Epithelial cell of esophagus (primary cell): ENCODE measurements around the gene CPLX1.

ENCODE experiments used
- DNase-seq: peaks from one replicate; pipeline ENCODE4 v3.0.0; 2010; ENCODE audit warnings: low read depth
- H3K4me3 ChIP-seq: 2 replicates; pipeline ENCODE4 v1.5.1; 2011; ENCODE audit warnings: mild to moderate bottlenecking, low read length, control low read depth
- CTCF ChIP-seq: IDR thresholded peaks from 2 replicates; pipeline ENCODE4 v1.5.1; 2011; ENCODE audit warnings: low read depth, mild to moderate bottlenecking, low read length, control low read depth, inconsistent platforms; ENCODE audit not compliant: insufficient read depth; ENCODE audit errors: missing control alignments

Gene CPLX1

GRCh38 chr4:825063-825970 is 612 bp downstream of the CPLX1 start:
- TF ChIP-seq CTCF, result no peak
- H3K4me3 ChIP-seq, result peak overlapping the region; percentile 10
- DNase-seq, result no peak

DNA sequence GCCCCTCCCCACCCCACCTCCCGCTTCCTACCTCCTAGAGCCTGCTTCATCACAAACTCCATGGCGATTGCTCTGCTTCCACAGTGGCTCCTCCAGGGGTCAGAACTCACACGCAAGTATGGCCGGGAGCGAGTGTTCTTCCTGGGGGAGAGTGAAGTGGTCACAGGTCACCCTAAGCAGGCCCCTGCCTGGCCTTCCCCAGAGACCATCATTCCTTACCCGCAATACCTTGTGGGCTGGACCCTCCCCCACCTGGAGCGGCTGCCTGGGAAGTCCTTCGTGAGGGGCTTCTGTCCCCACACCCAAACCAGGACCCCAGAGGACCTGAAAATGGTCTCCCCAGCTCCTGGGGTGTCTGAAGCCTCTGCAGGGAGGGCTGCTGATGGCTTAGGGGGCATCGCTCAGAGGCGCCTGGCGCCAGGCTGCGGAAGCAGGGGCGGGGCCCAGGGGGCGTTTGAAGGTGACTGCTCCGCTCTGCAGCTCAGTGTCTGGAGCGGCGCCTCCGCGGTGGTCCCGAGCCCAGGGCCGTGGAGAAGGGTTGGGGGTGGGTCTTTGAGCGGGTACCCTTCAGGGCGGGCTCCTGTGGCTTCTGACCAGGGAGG is 1.4 kb downstream of the CPLX1 start:
- no peak overlapping the region for H3K4me3 ChIP-seq
- TF ChIP-seq CTCF, result no peak
- no peak for DNase-seq

DNA sequence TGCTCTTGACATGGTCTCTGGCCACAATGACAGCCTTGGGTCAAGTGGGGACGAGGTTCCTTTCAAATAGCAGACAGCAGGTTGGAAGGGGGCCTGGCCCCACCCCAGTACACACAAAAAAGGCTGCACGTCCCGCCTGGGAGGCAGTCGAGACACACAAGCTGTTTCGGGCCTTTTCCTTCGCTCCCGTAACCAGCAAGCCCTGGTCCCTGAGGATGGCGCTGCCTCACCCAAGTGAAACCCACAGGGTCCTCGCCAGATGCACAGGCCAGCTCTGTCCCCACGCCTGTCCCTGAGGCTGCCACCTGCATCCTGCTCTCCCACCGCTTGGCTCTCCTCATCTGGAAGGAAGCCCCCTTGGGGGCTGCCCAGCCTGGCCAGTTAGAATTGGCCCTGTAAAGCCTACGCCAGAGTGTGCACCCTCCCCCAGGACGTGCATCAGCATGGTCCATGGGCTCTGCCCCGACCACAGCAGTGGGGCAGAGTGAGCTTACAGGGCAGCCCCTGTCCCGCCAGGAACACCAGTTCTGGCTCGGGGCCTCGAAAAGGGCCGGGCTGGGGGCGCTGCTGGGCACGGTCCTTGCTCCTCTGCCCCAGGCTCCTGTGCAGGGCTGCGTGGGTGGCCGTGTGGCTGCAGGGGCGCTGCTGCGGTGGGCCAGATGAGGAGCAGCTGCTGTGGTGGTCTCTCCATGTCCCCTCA is 2.0 kb downstream of the CPLX1 start:
- H3K4me3 ChIP-seq, result no peak overlapping the region
- no peak for DNase-seq
- no peak for TF ChIP-seq CTCF

DNA sequence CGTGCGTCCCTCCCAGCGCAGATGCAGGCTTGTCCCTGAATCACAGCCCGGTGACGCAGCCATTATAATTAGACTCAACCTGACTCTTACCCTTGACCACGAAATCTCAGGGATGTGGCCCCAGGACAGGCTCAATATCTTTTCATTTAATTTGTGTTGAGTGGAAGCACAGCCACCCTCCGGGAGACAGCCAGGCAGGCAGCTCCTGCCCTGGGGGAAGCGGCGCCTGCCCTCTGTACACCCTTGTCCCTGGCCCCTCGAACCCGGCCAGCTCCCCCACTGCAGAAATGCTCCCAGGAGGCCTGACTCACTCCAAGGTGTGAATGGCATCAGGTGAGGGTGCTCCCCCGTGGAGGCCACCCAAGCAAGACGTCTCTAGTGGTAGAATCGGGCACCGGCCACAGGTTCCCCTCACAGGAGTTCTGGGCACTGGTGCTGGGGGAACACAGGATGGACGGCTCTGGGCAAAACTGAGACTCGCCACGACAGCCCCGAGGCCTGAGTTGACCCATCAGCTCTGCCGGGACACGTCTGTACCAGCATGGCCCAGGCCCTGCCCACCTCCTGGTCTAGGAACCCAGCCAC is 2.7 kb downstream of the CPLX1 start:
- TF ChIP-seq CTCF, result no peak
- DNase-seq, result no peak
- H3K4me3 ChIP-seq, result no peak overlapping the region

DNA sequence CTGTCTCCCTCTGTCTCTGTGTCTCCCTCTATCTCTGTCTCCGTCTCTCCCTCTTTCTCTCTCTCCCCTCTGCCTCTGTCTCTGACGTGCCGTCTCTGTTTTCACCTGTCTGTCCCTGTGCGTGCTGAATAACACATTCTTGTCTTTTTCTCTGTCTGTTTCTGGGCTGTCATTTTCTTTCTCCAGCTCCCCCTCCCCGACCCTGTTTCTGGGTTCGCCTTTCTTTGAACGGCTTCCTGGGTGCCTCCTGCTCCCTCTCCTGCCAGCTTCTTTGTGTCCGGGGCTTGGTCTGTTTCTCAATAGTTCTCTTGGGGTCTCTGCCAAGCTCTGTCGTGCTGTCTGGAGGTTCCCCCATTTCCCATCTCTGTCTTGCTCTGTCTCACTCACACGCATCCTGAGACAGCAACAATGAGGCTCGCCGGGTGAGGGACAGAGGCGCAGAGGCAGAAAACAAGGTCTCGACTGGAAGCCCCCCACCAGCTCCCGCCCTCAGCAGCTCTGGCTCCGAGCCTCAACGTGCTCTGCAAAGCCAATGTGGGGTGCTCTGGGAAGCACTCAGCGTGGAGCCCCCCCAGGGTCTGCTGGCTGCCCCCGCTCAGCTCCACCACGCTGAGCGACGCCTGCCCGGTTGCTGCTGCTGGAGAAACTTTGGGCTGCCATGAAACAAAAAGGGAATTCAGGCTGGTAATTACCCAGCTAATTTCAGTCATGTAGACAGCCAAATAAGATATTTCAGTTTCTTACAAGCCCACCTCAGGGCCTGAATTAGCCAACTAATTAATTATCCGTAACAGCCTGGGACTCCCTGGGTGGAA is 3.4 kb downstream of the CPLX1 start:
- H3K4me3 ChIP-seq, result no peak overlapping the region
- DNase-seq, result no peak
- no peak for TF ChIP-seq CTCF

DNA sequence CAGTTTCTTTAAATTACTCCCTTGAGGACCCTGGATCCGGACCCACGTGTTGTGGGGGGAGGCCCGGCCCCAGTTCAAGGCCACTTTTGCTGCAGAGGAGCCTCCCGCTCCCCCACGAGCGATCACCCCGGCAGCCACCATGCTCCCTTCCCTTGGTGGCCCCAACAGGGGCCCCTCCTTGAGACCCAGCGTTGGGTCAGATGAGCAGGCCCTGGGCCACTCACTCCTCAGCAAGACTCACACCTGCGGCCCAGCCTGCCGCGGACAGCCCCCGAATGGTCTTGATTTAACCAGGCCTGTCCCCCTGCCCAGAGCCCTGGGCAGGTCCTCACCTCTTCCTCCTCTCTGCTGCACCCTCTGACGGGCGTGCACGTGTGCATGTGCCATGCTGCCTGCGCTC is 4.3 kb downstream of the CPLX1 start:
- no peak for DNase-seq
- no peak for TF ChIP-seq CTCF

More for the DNA sequence above, 4.3 kb downstream of the CPLX1 start:
- H3K4me3 ChIP-seq, result no peak overlapping the region
